NCI-H510A (cell line): ENCODE data around the gene CES3.
"Not testable (repeated sequence)": the region's sequence is repeated elsewhere in the genome, so short reads cannot be mapped to it uniquely, and the experiment has no call there.

ENCODE experiments used
- DNase-seq: peaks from one replicate; lab custom pipeline; 2025; lab: John Stamatoyannopoulos, UW

CES3 gene

GRCh38 chr16:66946541-66946940, 14.5 kb upstream of the CES3 start:
- DNase-seq = no peak

- DNase-seq = no peak
Observed at GRCh38 chr16:66946974-66947301, 14.1 kb upstream of the CES3 start.

- no peak for DNase-seq
Observed at GRCh38 chr16:66947302-66948065, 13.6 kb upstream of the CES3 start.

GRCh38 chr16:66948134-66948836, 12.8 kb upstream of the CES3 start:
- DNase-seq = no peak

GRCh38 chr16:66948837-66949225, 12.2 kb upstream of the CES3 start:
- DNase-seq = no peak

GRCh38 chr16:66949472-66949871, 11.6 kb upstream of the CES3 start:
- DNase-seq = no peak

GRCh38 chr16:66950437-66950836, 10.6 kb upstream of the CES3 start:
- DNase-seq = no peak

GRCh38 chr16:66950971-66951790, 9.9 kb upstream of the CES3 start:
- DNase-seq = no peak

GRCh38 chr16:66952430-66953110, 8.5 kb upstream of the CES3 start:
- DNase-seq = no peak

GRCh38 chr16:66953462-66954096, 7.5 kb upstream of the CES3 start:
- no peak for DNase-seq

GRCh38 chr16:66954097-66954659, 6.9 kb upstream of the CES3 start:
- DNase-seq = peak; percentile 18

- DNase-seq = not testable (repeated sequence)
Observed at GRCh38 chr16:66955363-66956153, 5.5 kb upstream of the CES3 start.

- DNase-seq = not testable (repeated sequence)
Observed at GRCh38 chr16:66956154-66956457, 5.0 kb upstream of the CES3 start.

GRCh38 chr16:66958857-66959703, 2.0 kb upstream of the CES3 start:
- no peak for DNase-seq

GRCh38 chr16:66959704-66960161, 1.3 kb upstream of the CES3 start:
- DNase-seq = no peak

GRCh38 chr16:66960270-66960669, 796 bp upstream of the CES3 start:
- DNase-seq = no peak

- DNase-seq = no peak
Observed at GRCh38 chr16:66961914-66962313, 848 bp downstream of the CES3 start.

GRCh38 chr16:66964049-66964448, 3.0 kb downstream of the CES3 start:
- DNase-seq = no peak

GRCh38 chr16:66968847-66969246, 7.8 kb downstream of the CES3 start:
- DNase-seq = no peak
